Kidney (tissue), 14 donors: ENCODE data around the gene MEF2D. TPM values are rescaled to one million over a fixed set of nuclear protein-coding genes. Genes with fewer than 3 reads are reported as not detected.

Source experiments
- DNase-seq, 5 donors: peaks; one replicate each; pipeline ENCODE4 v3.0.0-alpha.2; 2013 to 2020
- FAIRE-seq: peaks from 2 replicates; lab custom pipeline; 2012; peaks lifted over from hg19 to GRCh38; lab: Jason Lieb, UNC
- H3K27ac ChIP-seq, 2 donors: one replicate each; pipeline ENCODE4 v1.7.0; 2013; ENCODE audit warnings: low read depth in 2 of 2, low read length in 2 of 2, inconsistent platforms in 1 of 2
- H3K27me3 ChIP-seq: one replicate; pipeline ENCODE4 v1.7.1; 2013; ENCODE audit warnings: low read length, inconsistent platforms; ENCODE audit not compliant: control insufficient read depth, insufficient read depth
- H3K36me3 ChIP-seq, 3 donors: one replicate each; pipeline versions ENCODE4 v1.7.0 to v1.7.1; 2013; ENCODE audit warnings: low read length in 3 of 3, control low read depth in 1 of 3, inconsistent platforms in 1 of 3; ENCODE audit not compliant: insufficient read depth in 3 of 3, control insufficient read depth in 2 of 3
- H3K4me1 ChIP-seq, 3 donors: one replicate each; pipeline versions ENCODE4 v1.7.0 to v1.7.1; 2013; ENCODE audit warnings: low read length in 3 of 3, inconsistent platforms in 1 of 3, low read depth in 1 of 3; ENCODE audit not compliant: control insufficient read depth in 2 of 3, insufficient read depth in 2 of 3
- H3K4me3 ChIP-seq, 3 donors: one replicate each; pipeline versions ENCODE4 v1.7.0 to v1.8.1; 2013; ENCODE audit warnings: low read length in 3 of 3, control low read depth in 1 of 3, inconsistent platforms in 1 of 3
- H3K9ac ChIP-seq, 3 donors: one replicate each; pipeline versions ENCODE4 v1.7.0 to v1.7.1; 2013; ENCODE audit warnings: low read length in 3 of 3, control low read depth in 1 of 3, inconsistent platforms in 1 of 3
- H3K9me3 ChIP-seq, 3 donors: one replicate each; pipeline versions ENCODE4 v1.7.0 to v1.7.1; 2013; ENCODE audit warnings: low read length in 3 of 3, control low read depth in 1 of 3, inconsistent platforms in 1 of 3; ENCODE audit not compliant: control insufficient read depth in 2 of 3, insufficient read depth in 1 of 3
- CTCF ChIP-seq: IDR thresholded peaks from 3 replicates; pipeline ENCODE4 v1.5.1; 2012; ENCODE audit warnings: mild to moderate bottlenecking, moderate library complexity, borderline replicate concordance; ENCODE audit not compliant: insufficient read depth; ENCODE audit errors: extremely low read depth
- intact Hi-C: fragments of 100-400 bp; cut with DNase I; formaldehyde crosslinking; loops from one replicate; pipeline ENCODE4 v1.11.1; 2022
- polyA plus RNA-seq: library from polyadenylated mRNA; stranded (reverse); fragments of 350-450 nt; fragmentation: Illumina TruSeq; extraction: RNeasy Lipid Tissue Mini Kit (QIAGEN cat#74804); gene quantifications from one replicate; pipeline ENCODE4 v1.2.3, GENCODE V29; 2014; ENCODE audit warnings: low read depth, low replicate concordance; ENCODE audit not compliant: insufficient read depth
- total RNA-seq: library from RNA; stranded (reverse); fragmentation: NEBNext Ultra II Directional; extraction: Animal tissue kit (Norgen Biotek cat#: 25700); gene quantifications from one replicate; pipeline ENCODE4 v1.2.1, GENCODE V29; 2021
- donor health status: control.
- donor health status: control.
- donor health status: control.
- donor health status: control.
- donor health status: control.
- donor health status: DM: yes; HTN: yes; CAD: no.
- donor health status: Normal renal cell carcinoma (clear cell type).

The MEF2D gene
- total and polyA plus RNA-seq, 2 donors from 2014 or later: 13.7 to 49.3 TPM

GRCh38 chr1:156437037-156437867 is 63.3 kb downstream of the MEF2D start:
- FAIRE-seq: no peak
- intact Hi-C loops: no loop called here
- no peak for TF ChIP-seq CTCF
- H3K4me1 ChIP-seq: peaks cover 0 to 11% (median 0%) of the 10 kb centered on the region in 3 donors
- H3K9me3 ChIP-seq: no peaks in the 10 kb centered on the region
- H3K4me3 ChIP-seq: no peak overlapping the region
- H3K9ac ChIP-seq: no peak overlapping the region
- no peaks in the 10 kb centered on the region for H3K36me3 ChIP-seq
- H3K27ac ChIP-seq: no peak overlapping the region
- peaks cover 90% of the 10 kb centered on the region for H3K27me3 ChIP-seq
- DNase-seq: no peak

GRCh38 chr1:156436141-156437036 is 64.2 kb downstream of the MEF2D start:
- Histone ChIP-seq H3K36me3 (no peaks in the 10 kb centered on the region), H3K9ac (no peak overlapping the region), H3K4me1 (peaks cover 0 to 11% (median 0%) of the 10 kb centered on the region in 3 donors), H3K27me3 (peaks cover 89% of the 10 kb centered on the region), H3K4me3 (no peak overlapping the region), H3K27ac (no peak overlapping the region), H3K9me3 (no peaks in the 10 kb centered on the region)
- DNase-seq (peak in 3 of 5 donors; percentile 31 to 47 (median 40)), FAIRE-seq (no peak)
- TF ChIP-seq CTCF: no peak
- intact Hi-C loops: no loop called here

GRCh38 chr1:156435545-156436140 is 64.9 kb downstream of the MEF2D start:
- H3K4me1 ChIP-seq: peaks cover 0 to 11% (median 0%) of the 10 kb centered on the region in 3 donors
- DNase-seq: peak in 1 of 5 donors; percentile 39
- H3K36me3 ChIP-seq: no peaks in the 10 kb centered on the region
- H3K9ac ChIP-seq: no peak overlapping the region
- intact Hi-C loops: no loop called here
- TF ChIP-seq CTCF: no peak
- no peak for FAIRE-seq
- peak overlapping the region in 1 of 3 donors; percentile 41 for H3K4me3 ChIP-seq
- H3K27ac ChIP-seq: no peak overlapping the region
- H3K27me3 ChIP-seq: peaks cover 86% of the 10 kb centered on the region
- no peaks in the 10 kb centered on the region for H3K9me3 ChIP-seq
